ENCODE results near the gene NFYA. TPM values are rescaled to one million over a fixed set of nuclear protein-coding genes. Genes with fewer than 3 reads are reported as not detected.

NFYA gene
- total RNA-seq, 6 experiments from 2014 or later: 6.4 to 11.7 (median 7.7) TPM

- no peak for TF ChIP-seq POLR2A (IDR thresholded peaks at IDR 0.05)
- no peak for TF ChIP-seq CTCF (IDR thresholded peaks at IDR 0.05)
- WGBS (ENCODE audit: insufficient coverage, low coverage, low lambda C conversion rate, missing lambda C conversion rate): 93% methylated on average over 2 of the region's 2 CpGs
- intact Hi-C loops (cut with DNase I): no loop called here
- Histone ChIP-seq H3K36me3 (peaks cover 0 to 22% (median 5%) of the 10 kb centered on the region in 4 donors), H3K27me3 (no peaks in the 10 kb centered on the region), H3K4me3 (no peak overlapping the region), H3K27ac (no peak overlapping the region), H3K4me1 (peaks cover 0 to 34% (median 9%) of the 10 kb centered on the region in 4 donors), H3K9me3 (no peaks in the 10 kb centered on the region)
- DNase-seq: no peak
- ATAC-seq: no peak
These were observed 4.8 kb downstream of the NFYA start for GRCh38 chr6:41077536-41077935.

- intact Hi-C loops (cut with DNase I): no loop called here
- ATAC-seq (no peak), DNase-seq (no peak)
- H3K36me3 ChIP-seq: peaks cover 0 to 22% (median 6%) of the 10 kb centered on the region in 4 donors
- H3K4me3 ChIP-seq: no peak overlapping the region
- peaks cover 0 to 34% (median 9%) of the 10 kb centered on the region in 4 donors for H3K4me1 ChIP-seq
- no peaks in the 10 kb centered on the region for H3K27me3 ChIP-seq
- no peaks in the 10 kb centered on the region for H3K9me3 ChIP-seq
- H3K27ac ChIP-seq: no peak overlapping the region
- TF ChIP-seq POLR2A (IDR thresholded peaks at IDR 0.05) (no peak), CTCF (IDR thresholded peaks at IDR 0.05) (no peak)
- 76% methylated on average over 3 of the region's 3 CpGs for WGBS (ENCODE audit: insufficient coverage, low coverage, low lambda C conversion rate, missing lambda C conversion rate)
These were observed 5.3 kb downstream of the NFYA start for GRCh38 chr6:41078101-41078500.

GRCh38 chr6:41079080-41079479 is 6.3 kb downstream of the NFYA start:
- Histone ChIP-seq H3K27ac (no peak overlapping the region), H3K4me3 (no peak overlapping the region), H3K4me1 (peaks cover 0 to 33% (median 8%) of the 10 kb centered on the region in 4 donors), H3K9me3 (no peaks in the 10 kb centered on the region), H3K36me3 (peaks cover 1 to 24% (median 10%) of the 10 kb centered on the region in 4 donors), H3K27me3 (no peaks in the 10 kb centered on the region)
- ATAC-seq: no peak
- TF ChIP-seq CTCF (IDR thresholded peaks at IDR 0.05) (no peak), POLR2A (IDR thresholded peaks at IDR 0.05) (no peak)
- 100% methylated on average over 1 of the region's 1 CpG for WGBS (ENCODE audit: insufficient coverage, low coverage, low lambda C conversion rate, missing lambda C conversion rate)
- DNase-seq: no peak
- intact Hi-C loops (cut with DNase I): no loop called here

GRCh38 chr6:41080621-41081020 is 7.8 kb downstream of the NFYA start:
- 75% methylated on average over 2 of the region's 2 CpGs for WGBS (ENCODE audit: insufficient coverage, low coverage, low lambda C conversion rate, missing lambda C conversion rate)
- no peak for TF ChIP-seq POLR2A (IDR thresholded peaks at IDR 0.05)
- no peak for TF ChIP-seq CTCF (IDR thresholded peaks at IDR 0.05)
- Histone ChIP-seq H3K9me3 (no peaks in the 10 kb centered on the region), H3K27me3 (no peaks in the 10 kb centered on the region), H3K4me3 (no peak overlapping the region), H3K27ac (no peak overlapping the region), H3K36me3 (peaks cover 6 to 35% (median 17%) of the 10 kb centered on the region in 4 donors), H3K4me1 (peaks cover 0 to 19% (median 1%) of the 10 kb centered on the region in 4 donors)
- DNase-seq (no peak), ATAC-seq (peak in 2 of 4 donors; percentile 20 to 36)
- intact Hi-C loops (cut with DNase I): no loop called here

GRCh38 chr6:41083072-41083471 is 10.3 kb downstream of the NFYA start:
- Histone ChIP-seq H3K9me3 (no peaks in the 10 kb centered on the region), H3K4me1 (no peaks in the 10 kb centered on the region), H3K4me3 (no peak overlapping the region), H3K27ac (no peak overlapping the region), H3K27me3 (no peaks in the 10 kb centered on the region), H3K36me3 (peaks cover 6 to 45% (median 17%) of the 10 kb centered on the region in 4 donors)
- ATAC-seq: no peak
- intact Hi-C loops (cut with DNase I): no loop called here
- no peak for DNase-seq
- TF ChIP-seq POLR2A (IDR thresholded peaks at IDR 0.05) (no peak), CTCF (IDR thresholded peaks at IDR 0.05) (no peak)

Measured in right lobe of liver (tissue), 6 donors.